ENCODE data around the gene VCL.

DNA sequence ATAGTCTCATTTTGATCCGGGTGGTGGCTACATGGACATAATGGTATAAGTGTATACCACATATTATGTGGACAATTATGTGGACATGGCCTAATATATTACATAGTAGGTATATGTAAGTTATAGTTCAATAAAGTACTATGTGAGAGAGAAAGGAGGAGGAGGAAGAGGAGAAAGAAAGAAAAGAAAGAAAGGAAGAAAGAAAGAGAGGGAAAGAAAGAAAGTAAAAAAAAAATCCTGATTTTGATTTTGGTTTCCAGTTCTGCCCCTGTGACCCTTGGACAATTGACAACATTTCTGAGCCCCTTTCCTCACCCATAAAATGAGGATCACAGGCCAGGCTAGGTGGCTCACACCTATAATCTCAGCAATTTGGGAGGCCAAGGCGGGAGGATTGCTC, 42.2 kb upstream of the VCL start:
- TF ChIP-seq, protein P1, sequence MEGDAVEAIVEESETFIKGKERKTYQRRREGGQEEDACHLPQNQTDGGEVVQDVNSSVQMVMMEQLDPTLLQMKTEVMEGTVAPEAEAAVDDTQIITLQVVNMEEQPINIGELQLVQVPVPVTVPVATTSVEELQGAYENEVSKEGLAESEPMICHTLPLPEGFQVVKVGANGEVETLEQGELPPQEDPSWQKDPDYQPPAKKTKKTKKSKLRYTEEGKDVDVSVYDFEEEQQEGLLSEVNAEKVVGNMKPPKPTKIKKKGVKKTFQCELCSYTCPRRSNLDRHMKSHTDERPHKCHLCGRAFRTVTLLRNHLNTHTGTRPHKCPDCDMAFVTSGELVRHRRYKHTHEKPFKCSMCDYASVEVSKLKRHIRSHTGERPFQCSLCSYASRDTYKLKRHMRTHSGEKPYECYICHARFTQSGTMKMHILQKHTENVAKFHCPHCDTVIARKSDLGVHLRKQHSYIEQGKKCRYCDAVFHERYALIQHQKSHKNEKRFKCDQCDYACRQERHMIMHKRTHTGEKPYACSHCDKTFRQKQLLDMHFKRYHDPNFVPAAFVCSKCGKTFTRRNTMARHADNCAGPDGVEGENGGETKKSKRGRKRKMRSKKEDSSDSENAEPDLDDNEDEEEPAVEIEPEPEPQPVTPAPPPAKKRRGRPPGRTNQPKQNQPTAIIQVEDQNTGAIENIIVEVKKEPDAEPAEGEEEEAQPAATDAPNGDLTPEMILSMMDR (IDR thresholded peaks at IDR 0.05): no peak
- TF ChIP-seq POLR2AphosphoS5 (IDR thresholded peaks at IDR 0.05; ENCODE audit: insufficient read depth in 1 of 2, low read depth in 1 of 2) (no peak), POLR2A (IDR thresholded peaks at IDR 0.05) (no peak)

Data from vagina (tissue), 2 donors.